NCI-H526 (cell line): Measurements from ENCODE around the gene AGRP.
A peak's percentile ranks its signal among the peaks of the same experiment; 100 is the strongest.
"Not testable (repeated sequence)": the region's sequence is repeated elsewhere in the genome, so short reads cannot be mapped to it uniquely, and the experiment has no call there.

Experiments
- DNase-seq, 2 experiments: peaks; one replicate each; lab custom pipeline; 2025; lab: John Stamatoyannopoulos, UW

AGRP gene

GRCh38 chr16:67483150-67483549 lies at the start of gene AGRP:
AGRP (minus strand) TSS chr16:67483547; CDS start chr16:67483398, 149 bp downstream.
- no peak for DNase-seq

GRCh38 chr16:67531247-67531646 lies 47.9 kb upstream of the AGRP start:
- no peak for DNase-seq

GRCh38 chr16:67530013-67530939 lies 46.9 kb upstream of the AGRP start:
- peak in 1 of 2 experiments; percentile 43 for DNase-seq

GRCh38 chr16:67529582-67530012 lies 46.2 kb upstream of the AGRP start:
- no peak for DNase-seq

- DNase-seq: peak in 1 of 2 experiments; percentile 56
These were observed 45.7 kb upstream of the AGRP start for GRCh38 chr16:67528870-67529581.

GRCh38 chr16:67528222-67528869 lies 45.0 kb upstream of the AGRP start, which contains the start of gene RIPOR1:
RIPOR1 (plus strand) TSS chr16:67528829; CDS start chr16:67538447, 9,618 bp downstream.
- peak in 1 of 2 experiments; percentile 52 for DNase-seq

- no peak for DNase-seq
These were observed 42.9 kb upstream of the AGRP start for GRCh38 chr16:67526149-67526791.

GRCh38 chr16:67525176-67525860 lies 42.0 kb upstream of the AGRP start:
- no peak for DNase-seq

- DNase-seq: peak; percentile 87 to 93
These were observed 37.9 kb upstream of the AGRP start for GRCh38 chr16:67521095-67521804.

GRCh38 chr16:67519242-67519641 lies 35.9 kb upstream of the AGRP start:
- DNase-seq: no peak

- DNase-seq: no peak
These were observed 35.3 kb upstream of the AGRP start for GRCh38 chr16:67518676-67519075.

GRCh38 chr16:67517661-67518423 lies 34.5 kb upstream of the AGRP start:
- DNase-seq: no peak

GRCh38 chr16:67517155-67517445 lies 33.8 kb upstream of the AGRP start:
- DNase-seq: no peak

GRCh38 chr16:67516296-67517154 lies 33.2 kb upstream of the AGRP start:
- DNase-seq: no peak

GRCh38 chr16:67514382-67514828 lies 31.1 kb upstream of the AGRP start:
- peak; percentile 36 to 76 for DNase-seq

GRCh38 chr16:67513892-67514291 lies 30.5 kb upstream of the AGRP start:
- not testable (repeated sequence) for DNase-seq

GRCh38 chr16:67509016-67509415 lies 25.7 kb upstream of the AGRP start:
- no peak for DNase-seq

- no peak for DNase-seq
These were observed 23.1 kb upstream of the AGRP start for GRCh38 chr16:67506468-67506867.
